ENCODE data around the gene MB21D2.

The MB21D2 gene

GRCh38 chr3:192883512-192883911, 34.1 kb downstream of the MB21D2 start:
- TF ChIP-seq CTCF (IDR thresholded peaks at IDR 0.05; ENCODE audit: control insufficient read depth, insufficient read depth, low read depth, low read length, missing control alignments): no peak
- no peak overlapping the region for H3K4me3 ChIP-seq (ENCODE audit: control insufficient read depth, low read depth, low read length)
- DNase-seq (ENCODE audit: low read depth): no peak

GRCh38 chr3:192881159-192881786, 36.4 kb downstream of the MB21D2 start:
- DNase-seq (ENCODE audit: low read depth): no peak
- no peak for TF ChIP-seq CTCF (IDR thresholded peaks at IDR 0.05; ENCODE audit: control insufficient read depth, insufficient read depth, low read depth, low read length, missing control alignments)
- no peak overlapping the region for H3K4me3 ChIP-seq (ENCODE audit: control insufficient read depth, low read depth, low read length)

- no peak overlapping the region for H3K4me3 ChIP-seq (ENCODE audit: control insufficient read depth, low read depth, low read length)
- TF ChIP-seq CTCF (IDR thresholded peaks at IDR 0.05; ENCODE audit: control insufficient read depth, insufficient read depth, low read depth, low read length, missing control alignments): no peak
- no peak for DNase-seq (ENCODE audit: low read depth)
These were observed 37.3 kb downstream of the MB21D2 start for GRCh38 chr3:192880313-192880712.

GRCh38 chr3:192879346-192880031, 38.2 kb downstream of the MB21D2 start:
- peak; percentile 97 for DNase-seq (ENCODE audit: low read depth)
- H3K4me3 ChIP-seq (ENCODE audit: control insufficient read depth, low read depth, low read length): no peak overlapping the region
- no peak for TF ChIP-seq CTCF (IDR thresholded peaks at IDR 0.05; ENCODE audit: control insufficient read depth, insufficient read depth, low read depth, low read length, missing control alignments)

GRCh38 chr3:192875971-192876565, 41.6 kb downstream of the MB21D2 start:
- H3K4me3 ChIP-seq (ENCODE audit: control insufficient read depth, low read depth, low read length): no peak overlapping the region
- TF ChIP-seq CTCF (IDR thresholded peaks at IDR 0.05; ENCODE audit: control insufficient read depth, insufficient read depth, low read depth, low read length, missing control alignments): no peak
- peak; percentile 28 for DNase-seq (ENCODE audit: low read depth)

- no peak overlapping the region for H3K4me3 ChIP-seq (ENCODE audit: control insufficient read depth, low read depth, low read length)
- DNase-seq (ENCODE audit: low read depth): no peak
- TF ChIP-seq CTCF (IDR thresholded peaks at IDR 0.05; ENCODE audit: control insufficient read depth, insufficient read depth, low read depth, low read length, missing control alignments): no peak
These were observed 46.8 kb downstream of the MB21D2 start for GRCh38 chr3:192870822-192871221.

All from AG09309 (cell line).